Ishikawa (cell line): ENCODE measurements around the gene HNRNPL.

ENCODE experiments used
- CEBPB ChIP-seq: IDR thresholded peaks from 2 replicates; pipeline ENCODE4 v1.6.1; 2012
- CREB1 ChIP-seq: IDR thresholded peaks from 2 replicates; pipeline ENCODE4 v1.6.1; 2012; ENCODE audit warnings: low read depth
- EGR1 ChIP-seq: IDR thresholded peaks from 2 replicates; pipeline ENCODE4 v1.6.1; 2012
- EP300 ChIP-seq: IDR thresholded peaks from 2 replicates; pipeline ENCODE4 v1.6.1; 2012; ENCODE audit warnings: borderline replicate concordance
- FOXM1 ChIP-seq: IDR thresholded peaks from 2 replicates; pipeline ENCODE4 v1.6.1; 2012; ENCODE audit warnings: low read depth, borderline replicate concordance
- MAX ChIP-seq: IDR thresholded peaks from 2 replicates; pipeline ENCODE4 v1.6.1; 2012
- NFIC ChIP-seq: IDR thresholded peaks from 2 replicates; pipeline ENCODE4 v1.6.1; 2012
- RAD21 ChIP-seq: IDR thresholded peaks from 2 replicates; pipeline ENCODE4 v1.6.1; 2012; ENCODE audit warnings: low read depth
- REST ChIP-seq: IDR thresholded peaks from 2 replicates; pipeline ENCODE4 v1.6.1; 2012; ENCODE audit warnings: low read depth, mild to moderate bottlenecking
- TAF1 ChIP-seq: IDR thresholded peaks from 2 replicates; pipeline ENCODE4 v1.6.1; 2012; ENCODE audit warnings: low read depth, mild to moderate bottlenecking
- TCF12 ChIP-seq: IDR thresholded peaks from 2 replicates; pipeline ENCODE4 v1.6.1; 2012; ENCODE audit warnings: low read depth
- TEAD4 ChIP-seq: IDR thresholded peaks from 2 replicates; pipeline ENCODE4 v1.6.1; 2012
- USF1 ChIP-seq: IDR thresholded peaks from 2 replicates; pipeline ENCODE4 v1.6.1; 2012
- YY1 ChIP-seq: IDR thresholded peaks from 2 replicates; pipeline ENCODE4 v1.6.1; 2012; ENCODE audit warnings: low read depth
- ZBTB7A ChIP-seq: IDR thresholded peaks from 2 replicates; pipeline ENCODE4 v1.6.1; 2012; ENCODE audit warnings: low read depth

HNRNPL gene

GRCh38 chr19:38880076-38880881, 30.5 kb upstream of the HNRNPL start:
- TF ChIP-seq ZBTB7A (no peak), TEAD4 (no peak), TCF12 (no peak), NFIC (no peak), EP300 (no peak), RAD21 (no peak)

- TF ChIP-seq MAX (no peak), USF1 (no peak), CEBPB (no peak)
Observed at GRCh38 chr19:38879400-38879751, 29.6 kb upstream of the HNRNPL start.

- no peak for TF ChIP-seq YY1
- no peak for TF ChIP-seq TAF1
- no peak for TF ChIP-seq CREB1
- no peak for TF ChIP-seq REST
- TF ChIP-seq ZBTB7A = no peak
- TF ChIP-seq EP300 = no peak
- no peak for TF ChIP-seq MAX
- TF ChIP-seq TCF12 = no peak
- TF ChIP-seq CEBPB = no peak
- no peak for TF ChIP-seq EGR1
- TF ChIP-seq USF1 = no peak
- TF ChIP-seq NFIC = no peak
- TF ChIP-seq TEAD4 = no peak
- TF ChIP-seq FOXM1 = no peak
- TF ChIP-seq RAD21 = no peak
Observed at GRCh38 chr19:38878575-38879399, 29.0 kb upstream of the HNRNPL start.

GRCh38 chr19:38877781-38878574, 28.2 kb upstream of the HNRNPL start, which contains the start of gene RINL:
Gene RINL (minus strand): TSS chr19:38878275. CDS start chr19:38876742, 1,533 bp downstream.
- TF ChIP-seq TEAD4 (no peak), ZBTB7A (no peak), CEBPB (no peak), USF1 (no peak), YY1 (no peak)

GRCh38 chr19:38875656-38876395, 26.0 kb upstream of the HNRNPL start:
- no peak for TF ChIP-seq REST
- TF ChIP-seq EP300 = no peak
